GM10266 (cell line): ENCODE data around the gene CEACAM8.
"Not testable (repeated sequence)": the region's sequence is repeated elsewhere in the genome, so short reads cannot be mapped to it uniquely, and the experiment has no call there.

Experiments used
- DNase-seq: peaks from one replicate; pipeline ENCODE4 v3.0.0; 2012; ENCODE audit errors: extremely low spot score
- CTCF ChIP-seq: IDR thresholded peaks from 2 replicates; pipeline ENCODE4 v1.5.1; 2012; ENCODE audit warnings: mild to moderate bottlenecking, low read depth; ENCODE audit not compliant: control insufficient read depth, insufficient read depth; ENCODE audit errors: missing control alignments

Gene CEACAM8

GRCh38 chr19:42626181-42626580 lies 31.5 kb upstream of the CEACAM8 start:
- no peak for DNase-seq
- TF ChIP-seq CTCF: no peak

GRCh38 chr19:42619271-42619670 lies 24.5 kb upstream of the CEACAM8 start:
- TF ChIP-seq CTCF: no peak
- DNase-seq: no peak

- TF ChIP-seq CTCF: no peak
- no peak for DNase-seq
Observed at GRCh38 chr19:42613666-42614065, 18.9 kb upstream of the CEACAM8 start.

GRCh38 chr19:42610401-42610915 lies 15.7 kb upstream of the CEACAM8 start:
- not testable (repeated sequence) for DNase-seq

- DNase-seq: peak; percentile 84
- peak; percentile 87 for TF ChIP-seq CTCF
Observed at GRCh38 chr19:42606660-42607351, 12.1 kb upstream of the CEACAM8 start.

- DNase-seq: no peak
- no peak for TF ChIP-seq CTCF
Observed at GRCh38 chr19:42601811-42602443, 7.2 kb upstream of the CEACAM8 start.

- TF ChIP-seq CTCF: peak; percentile 89
- no peak for DNase-seq
Observed at GRCh38 chr19:42596391-42597072, 1.8 kb upstream of the CEACAM8 start.
